ENCODE results near the gene LHX3. TPM values are rescaled to one million over a fixed set of nuclear protein-coding genes. Genes with fewer than 3 reads are reported as not detected.

The LHX3 gene
- polyA plus RNA-seq, 1 of the 3 experiments (the other 2 are of a cell fraction), result not detected

DNA sequence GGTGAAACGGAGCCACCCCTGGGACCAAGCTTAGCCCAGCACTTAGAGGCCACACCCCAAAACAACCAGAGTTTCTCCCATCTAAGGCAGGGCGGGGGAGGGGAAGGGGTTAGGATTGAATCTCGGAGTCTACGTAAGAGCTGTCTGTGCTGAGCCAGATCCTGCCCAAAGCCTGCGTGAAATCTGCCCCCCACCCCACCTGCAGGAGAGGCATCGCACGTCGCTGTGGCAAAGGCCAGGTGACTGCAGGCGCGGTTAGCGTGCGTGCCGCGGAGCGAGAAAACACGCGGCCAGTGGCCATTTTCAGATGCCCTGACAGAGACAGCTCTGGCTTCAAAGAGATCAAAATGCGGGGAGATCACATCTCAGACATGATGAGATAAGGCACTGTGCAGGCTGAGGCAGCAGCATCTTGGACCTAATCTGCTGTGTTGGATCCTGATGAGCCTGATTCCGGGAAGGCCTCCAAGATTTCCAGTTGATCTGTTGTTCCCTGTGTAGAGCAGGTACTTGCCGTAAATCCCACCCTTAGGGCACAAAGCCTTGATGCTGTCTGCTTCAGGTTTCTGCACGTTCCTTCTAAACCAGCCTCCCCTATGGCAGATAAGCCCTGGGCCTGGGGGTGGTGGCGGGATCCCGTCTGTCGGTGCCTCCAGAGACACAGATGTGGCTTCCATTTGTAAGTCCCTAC lies 43.2 kb upstream of the LHX3 start:
- H3K27ac ChIP-seq (ENCODE audit: low read depth in 2 of 2, low read length in 1 of 2), result no peak overlapping the region; a peak in 1 of 4 replicates
- peaks cover 4% of the 10 kb centered on the region for H3F3A ChIP-seq (replicated peaks; ENCODE audit: insufficient read depth)
- H3K9me2 ChIP-seq, result no peaks in the 10 kb centered on the region
- H3K4me3 ChIP-seq (ENCODE audit: low read depth in 2 of 2, low read length in 1 of 2), result no peak overlapping the region
- H2AFZ ChIP-seq (ENCODE audit: low read depth), result no peak overlapping the region
- WGBS (ENCODE audit: low lambda C conversion rate), result 84% methylated on average over 20 of the region's 24 CpGs
- peaks cover 19% of the 10 kb centered on the region for H4K20me1 ChIP-seq (ENCODE audit: insufficient read depth)
- POLR2A ChIA-PET, result no interaction called here
- no peaks in the 10 kb centered on the region for H3K9me3 ChIP-seq
- TF ChIP-seq TAF1 (IDR thresholded peaks at IDR 0.05; ENCODE audit: borderline replicate concordance, low read depth, low read length), result no peak
- peak; percentile 54; the same call in 1 of the 2 replicates for TF ChIP-seq GATA2 (CRISPR knock-in tag; IDR thresholded peaks at IDR 0.05)
- H3K4me1 ChIP-seq (ENCODE audit: control insufficient read depth in 1 of 2, insufficient read depth in 2 of 2, low read depth in 1 of 2, low read length in 1 of 2), result peaks cover 8 to 32% of the 10 kb centered on the region in 2 experiments; a peak in 3 of 4 replicates
- DNase-seq, result peak; percentile 64
- H3K27me3 ChIP-seq (ENCODE audit: insufficient read depth), result no peaks in the 10 kb centered on the region
- CTCF ChIA-PET, result interaction anchor here (0.7 to 1.1 kb wide), 2 partner anchors 21 to 158 kb away, joined by 3 to 4 read pairs; no protein-coding TSS in a partner anchor
- peaks cover 22% of the 10 kb centered on the region; the same call in 1 of the 2 replicates for H3K79me2 ChIP-seq (ENCODE audit: insufficient read depth)
- no peaks in the 10 kb centered on the region for H3K36me3 ChIP-seq (replicated peaks in 1 of 2; ENCODE audit: control insufficient read depth in 1 of 2, insufficient read depth in 2 of 2, low read length in 1 of 2)
- H3K9ac ChIP-seq, result no peak overlapping the region
- H3K4me2 ChIP-seq, result no peak overlapping the region

DNA sequence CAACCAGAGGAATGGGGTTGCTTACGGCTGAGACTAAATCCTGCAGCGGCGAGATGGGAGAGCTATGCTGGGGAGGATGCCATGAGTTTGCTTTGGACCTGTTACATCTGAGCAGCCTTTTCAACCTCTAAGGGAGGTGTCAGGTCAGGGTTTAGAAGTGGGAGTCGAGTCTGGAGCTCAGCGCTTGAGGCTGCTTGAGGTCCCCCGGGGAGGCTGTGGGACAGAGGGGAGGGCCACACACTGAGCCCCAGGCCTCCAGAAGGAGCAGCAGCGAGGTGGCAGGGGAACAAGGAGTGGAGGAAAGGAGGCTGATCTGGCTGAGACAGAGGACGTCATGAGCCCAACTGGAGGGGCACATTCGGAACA lies 42.6 kb upstream of the LHX3 start:
- no peaks in the 10 kb centered on the region for H3K36me3 ChIP-seq (replicated peaks in 1 of 2; ENCODE audit: control insufficient read depth in 1 of 2, insufficient read depth in 2 of 2, low read length in 1 of 2)

DNA sequence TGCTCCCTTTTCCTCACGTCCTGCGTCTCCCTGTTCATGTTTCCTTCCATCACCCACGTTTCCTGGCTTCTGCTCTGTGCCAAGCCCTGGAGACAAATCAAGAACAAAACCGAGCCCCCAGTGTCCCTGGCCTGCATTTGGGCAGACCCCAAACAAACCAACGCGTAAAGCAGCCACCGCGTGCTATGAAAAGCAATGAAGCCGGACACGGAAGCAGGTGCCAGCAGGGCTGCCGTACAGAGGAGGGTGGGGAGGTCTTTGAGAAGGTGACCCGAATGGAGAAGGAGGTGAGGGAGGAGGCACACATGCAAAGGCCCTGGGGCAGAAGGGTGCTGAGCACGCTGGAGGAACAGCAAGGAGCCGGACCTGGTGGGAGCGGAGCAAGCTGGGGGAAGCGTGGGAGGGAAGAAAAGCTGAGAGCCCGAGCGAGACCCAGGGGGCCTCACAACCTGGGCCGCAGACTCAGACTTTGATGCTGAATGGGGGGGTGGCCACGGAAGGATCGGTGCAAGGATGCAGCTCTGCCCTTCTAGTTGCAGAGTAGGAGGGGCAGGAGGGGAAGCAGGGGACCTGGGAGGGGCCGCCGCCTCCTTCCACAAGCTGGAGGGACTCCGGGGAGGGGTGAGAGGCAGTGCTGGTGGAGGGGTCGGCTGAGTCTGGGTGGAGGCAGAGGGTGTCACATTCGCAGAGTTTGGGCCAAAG lies 42.1 kb upstream of the LHX3 start:
- ChIA-PET POLR2A (no interaction called here), CTCF (interaction anchor here (0.9 to 1.1 kb wide), 2 partner anchors 20 to 119 kb away, joined by 3 to 4 read pairs; no protein-coding TSS in a partner anchor)
- H3K4me1 ChIP-seq (ENCODE audit: control insufficient read depth in 1 of 2, insufficient read depth in 2 of 2, low read depth in 1 of 2, low read length in 1 of 2), result peaks cover 8 to 32% of the 10 kb centered on the region in 2 experiments; a peak in 3 of 4 replicates
- peaks cover 32% of the 10 kb centered on the region; the same call in 1 of the 2 replicates for H3K79me2 ChIP-seq (ENCODE audit: insufficient read depth)
- no peak overlapping the region for H3K4me2 ChIP-seq
- H3K27ac ChIP-seq (ENCODE audit: low read depth in 2 of 2, low read length in 1 of 2), result no peak overlapping the region
- no peaks in the 10 kb centered on the region for H3K9me3 ChIP-seq
- DNase-seq, result no peak
- peaks cover 0 to 4% of the 10 kb centered on the region in 2 experiments for H3K36me3 ChIP-seq (replicated peaks in 1 of 2; ENCODE audit: control insufficient read depth in 1 of 2, insufficient read depth in 2 of 2, low read length in 1 of 2)
- H3K4me3 ChIP-seq (ENCODE audit: low read depth in 2 of 2, low read length in 1 of 2), result no peak overlapping the region
- no peaks in the 10 kb centered on the region for H3K27me3 ChIP-seq (ENCODE audit: insufficient read depth)
- no peaks in the 10 kb centered on the region for H3K9me2 ChIP-seq
- no peak overlapping the region for H2AFZ ChIP-seq (ENCODE audit: low read depth)
- peaks cover 30% of the 10 kb centered on the region for H4K20me1 ChIP-seq (ENCODE audit: insufficient read depth)
- 85% methylated on average over 26 of the region's 26 CpGs for WGBS (ENCODE audit: low lambda C conversion rate)
- H3F3A ChIP-seq (replicated peaks; ENCODE audit: insufficient read depth), result peaks cover 4% of the 10 kb centered on the region
- no peak overlapping the region for H3K9ac ChIP-seq
- TF ChIP-seq TCF12 (IDR thresholded peaks at IDR 0.05) (no peak), PBX3 (IDR thresholded peaks at IDR 0.05) (no peak), ELF1 (IDR thresholded peaks at IDR 0.05) (no peak), TAF1 (IDR thresholded peaks at IDR 0.05; ENCODE audit: borderline replicate concordance, low read depth, low read length) (no peak), FOSL2 (IDR thresholded peaks at IDR 0.05; ENCODE audit: borderline replicate concordance, low read depth) (no peak), RXRA (IDR thresholded peaks at IDR 0.05; ENCODE audit: borderline replicate concordance, low read depth) (no peak), SMC3 (IDR thresholded peaks at IDR 0.05; ENCODE audit: low read depth, low read length) (no peak), TEAD4 (IDR thresholded peaks at IDR 0.05; ENCODE audit: borderline replicate concordance, insufficient read depth) (no peak), JUND (IDR thresholded peaks at IDR 0.05) (no peak), RFX5 (IDR thresholded peaks at IDR 0.05; ENCODE audit: low read length) (no peak)
- TF ChIP-seq, protein P1, sequence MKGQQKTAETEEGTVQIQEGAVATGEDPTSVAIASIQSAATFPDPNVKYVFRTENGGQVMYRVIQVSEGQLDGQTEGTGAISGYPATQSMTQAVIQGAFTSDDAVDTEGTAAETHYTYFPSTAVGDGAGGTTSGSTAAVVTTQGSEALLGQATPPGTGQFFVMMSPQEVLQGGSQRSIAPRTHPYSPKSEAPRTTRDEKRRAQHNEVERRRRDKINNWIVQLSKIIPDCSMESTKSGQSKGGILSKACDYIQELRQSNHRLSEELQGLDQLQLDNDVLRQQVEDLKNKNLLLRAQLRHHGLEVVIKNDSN (IDR thresholded peaks at IDR 0.05; ENCODE audit: borderline replicate concordance, low read depth), result no peak
- TF ChIP-seq, protein P2, sequence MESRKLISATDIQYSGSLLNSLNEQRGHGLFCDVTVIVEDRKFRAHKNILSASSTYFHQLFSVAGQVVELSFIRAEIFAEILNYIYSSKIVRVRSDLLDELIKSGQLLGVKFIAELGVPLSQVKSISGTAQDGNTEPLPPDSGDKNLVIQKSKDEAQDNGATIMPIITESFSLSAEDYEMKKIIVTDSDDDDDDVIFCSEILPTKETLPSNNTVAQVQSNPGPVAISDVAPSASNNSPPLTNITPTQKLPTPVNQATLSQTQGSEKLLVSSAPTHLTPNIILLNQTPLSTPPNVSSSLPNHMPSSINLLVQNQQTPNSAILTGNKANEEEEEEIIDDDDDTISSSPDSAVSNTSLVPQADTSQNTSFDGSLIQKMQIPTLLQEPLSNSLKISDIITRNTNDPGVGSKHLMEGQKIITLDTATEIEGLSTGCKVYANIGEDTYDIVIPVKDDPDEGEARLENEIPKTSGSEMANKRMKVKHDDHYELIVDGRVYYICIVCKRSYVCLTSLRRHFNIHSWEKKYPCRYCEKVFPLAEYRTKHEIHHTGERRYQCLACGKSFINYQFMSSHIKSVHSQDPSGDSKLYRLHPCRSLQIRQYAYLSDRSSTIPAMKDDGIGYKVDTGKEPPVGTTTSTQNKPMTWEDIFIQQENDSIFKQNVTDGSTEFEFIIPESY (IDR thresholded peaks at IDR 0.05; ENCODE audit: borderline replicate concordance, low read depth), result no peak

More for the DNA sequence above, 42.6 kb upstream of the LHX3 start:
- ChIA-PET CTCF (interaction anchor here (0.7 to 1.1 kb wide), 2 partner anchors 21 to 157 kb away, joined by 3 to 4 read pairs; no protein-coding TSS in a partner anchor), POLR2A (no interaction called here)
- Histone ChIP-seq H3K4me2 (no peak overlapping the region), H3K4me3 (ENCODE audit: low read depth in 2 of 2, low read length in 1 of 2) (no peak overlapping the region), H4K20me1 (ENCODE audit: insufficient read depth) (peaks cover 24% of the 10 kb centered on the region), H3K79me2 (ENCODE audit: insufficient read depth) (peaks cover 27% of the 10 kb centered on the region; the same call in 1 of the 2 replicates), H3K27me3 (ENCODE audit: insufficient read depth) (no peaks in the 10 kb centered on the region), H3K4me1 (ENCODE audit: control insufficient read depth in 1 of 2, insufficient read depth in 2 of 2, low read depth in 1 of 2, low read length in 1 of 2) (peaks cover 8 to 32% of the 10 kb centered on the region in 2 experiments; a peak in 3 of 4 replicates), H3F3A (replicated peaks; ENCODE audit: insufficient read depth) (peaks cover 4% of the 10 kb centered on the region), H3K27ac (ENCODE audit: low read depth in 2 of 2, low read length in 1 of 2) (no peak overlapping the region), H3K9me2 (no peaks in the 10 kb centered on the region), H2AFZ (ENCODE audit: low read depth) (no peak overlapping the region), H3K9me3 (no peaks in the 10 kb centered on the region), H3K9ac (no peak overlapping the region)
- WGBS (ENCODE audit: low lambda C conversion rate), result 57% methylated on average over 9 of the region's 9 CpGs
- TF ChIP-seq FOSL2 (IDR thresholded peaks at IDR 0.05; ENCODE audit: borderline replicate concordance, low read depth) (no peak), TCF12 (IDR thresholded peaks at IDR 0.05) (no peak), TEAD4 (IDR thresholded peaks at IDR 0.05; ENCODE audit: borderline replicate concordance, insufficient read depth) (no peak), NRF1 (IDR thresholded peaks at IDR 0.05; ENCODE audit: low read depth, low read length) (no peak)
- DNase-seq, result no peak
